AG04449 (cell line): ENCODE data around the gene ESYT3.

Experiments used
- CTCF ChIA-PET: fragments of 350-600 bp; formaldehyde crosslinking; extraction: SDS; loops from one replicate; lab custom pipeline; 2021; ENCODE audit warnings: antibody characterized with exemption; lab: Yijun Ruan, JAX
- POLR2A ChIA-PET: fragments of 400-600, 350-600 bp; formaldehyde crosslinking; extraction: SDS; loops from one replicate; lab custom pipeline; 2020; ENCODE audit warnings: antibody characterized with exemption, inconsistent platforms; lab: Yijun Ruan, JAX
- DNase-seq: peaks from one replicate; pipeline ENCODE4 v3.0.0-alpha.2; 2010; ENCODE audit warnings: low read depth, low spot score
- H3K4me3 ChIP-seq: 2 replicates; pipeline ENCODE4 v1.5.1; 2011; ENCODE audit warnings: low read depth, mild to moderate bottlenecking, control low read depth, low read length
- CTCF ChIP-seq: IDR thresholded peaks from one replicate; pipeline ENCODE4 v1.5.1; 2011; ENCODE audit warnings: mild to moderate bottlenecking, moderate library complexity, low read length, control low read depth, inconsistent platforms; ENCODE audit not compliant: insufficient read depth; ENCODE audit errors: missing control alignments

Gene ESYT3

GRCh38 chr3:138398791-138399575 lies 35.4 kb upstream of the ESYT3 start:
- no peak for TF ChIP-seq CTCF
- no peak overlapping the region for H3K4me3 ChIP-seq
- ChIA-PET CTCF (interaction anchor here (1.4 to 6.4 kb wide), 4 partner anchors 13 to 66 kb away, joined by 3 to 66 read pairs (median 12); no protein-coding TSS in a partner anchor), POLR2A (no interaction called here)
- no peak for DNase-seq

GRCh38 chr3:138399766-138400165 lies 34.6 kb upstream of the ESYT3 start:
- CTCF ChIA-PET = interaction anchor here (0.8 to 6.4 kb wide), 6 partner anchors 13 to 129 kb away, joined by 3 to 66 read pairs (median 6); no protein-coding TSS in a partner anchor

GRCh38 chr3:138400651-138401070 lies 33.8 kb upstream of the ESYT3 start:
- ChIA-PET POLR2A (interaction anchor here (1.0 kb wide), 1 partner anchor 30 kb away, joined by 3 read pairs; no protein-coding TSS in a partner anchor), CTCF (interaction anchor here (0.7 to 6.4 kb wide), 7 partner anchors 12 to 130 kb away, joined by 3 to 66 read pairs (median 3); no protein-coding TSS in a partner anchor)
- no peak overlapping the region for H3K4me3 ChIP-seq
- no peak for DNase-seq
- no peak for TF ChIP-seq CTCF

More at GRCh38 chr3:138399766-138400165, 34.6 kb upstream of the ESYT3 start:
- TF ChIP-seq CTCF = no peak
- DNase-seq = no peak
- POLR2A ChIA-PET = interaction anchor here (1.0 kb wide), 1 partner anchor 29 kb away, joined by 3 read pairs; no protein-coding TSS in a partner anchor
- no peak overlapping the region for H3K4me3 ChIP-seq

- TF ChIP-seq CTCF = no peak
- DNase-seq = no peak
- no peak overlapping the region for H3K4me3 ChIP-seq
- POLR2A ChIA-PET = no interaction called here
- CTCF ChIA-PET = interaction anchor here (4.1 to 6.4 kb wide), 2 partner anchors 10 to 16 kb away, joined by 17 to 66 read pairs; no protein-coding TSS in a partner anchor
Observed at GRCh38 chr3:138401834-138402233, 32.6 kb upstream of the ESYT3 start.

- POLR2A ChIA-PET = no interaction called here
Observed at GRCh38 chr3:138404121-138404520, 30.3 kb upstream of the ESYT3 start.

More at GRCh38 chr3:138404121-138404520, 30.3 kb upstream of the ESYT3 start:
- TF ChIP-seq CTCF = no peak
- no peak overlapping the region for H3K4me3 ChIP-seq
- CTCF ChIA-PET = interaction anchor here (1.2 to 13.5 kb wide), 3 partner anchors 13 to 520 kb away, joined by 3 to 170 read pairs (median 3); no protein-coding TSS in a partner anchor
- DNase-seq = no peak
